ENCODE measurements around the gene POM121L12. TPM values are rescaled to one million over a fixed set of nuclear protein-coding genes. Genes with fewer than 3 reads are reported as not detected.

Gene POM121L12
- total and polyA plus RNA-seq, 2 experiments from 2014 or later = not detected

DNA sequence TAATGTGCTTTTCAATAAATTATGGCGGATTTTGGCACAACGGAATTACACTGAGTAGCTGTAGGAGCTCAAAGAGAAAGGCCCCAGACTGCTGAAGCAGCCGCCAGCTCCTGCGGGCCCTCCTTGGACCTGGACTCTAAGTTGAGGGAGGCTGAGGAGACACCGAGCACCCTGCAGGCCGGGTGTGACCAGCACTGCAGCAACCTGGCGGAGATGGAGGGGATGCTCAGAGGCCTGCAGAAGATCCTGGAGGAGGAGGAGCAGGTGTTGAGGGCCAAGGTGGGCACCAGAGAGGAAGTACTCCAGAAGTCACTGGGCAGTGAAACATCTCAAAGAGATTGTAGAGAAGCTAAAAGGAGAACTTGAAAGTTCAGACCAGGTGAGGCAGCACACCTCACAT lies 33.0 kb upstream of the POM121L12 start:
- no peaks in the 10 kb centered on the region for H3K4me1 ChIP-seq (ENCODE audit: low read depth)
- H3K4me3 ChIP-seq = no peak overlapping the region
- H3K27me3 ChIP-seq = no peaks in the 10 kb centered on the region
- no peaks in the 10 kb centered on the region for H3K36me3 ChIP-seq
- H3K27ac ChIP-seq = no peak overlapping the region
- DNase-seq (ENCODE audit: low read depth in 1 of 2, low spot score in 1 of 2) = no peak
- no peaks in the 10 kb centered on the region for H3K9me3 ChIP-seq (ENCODE audit: low read depth)
- TF ChIP-seq, protein P1, sequence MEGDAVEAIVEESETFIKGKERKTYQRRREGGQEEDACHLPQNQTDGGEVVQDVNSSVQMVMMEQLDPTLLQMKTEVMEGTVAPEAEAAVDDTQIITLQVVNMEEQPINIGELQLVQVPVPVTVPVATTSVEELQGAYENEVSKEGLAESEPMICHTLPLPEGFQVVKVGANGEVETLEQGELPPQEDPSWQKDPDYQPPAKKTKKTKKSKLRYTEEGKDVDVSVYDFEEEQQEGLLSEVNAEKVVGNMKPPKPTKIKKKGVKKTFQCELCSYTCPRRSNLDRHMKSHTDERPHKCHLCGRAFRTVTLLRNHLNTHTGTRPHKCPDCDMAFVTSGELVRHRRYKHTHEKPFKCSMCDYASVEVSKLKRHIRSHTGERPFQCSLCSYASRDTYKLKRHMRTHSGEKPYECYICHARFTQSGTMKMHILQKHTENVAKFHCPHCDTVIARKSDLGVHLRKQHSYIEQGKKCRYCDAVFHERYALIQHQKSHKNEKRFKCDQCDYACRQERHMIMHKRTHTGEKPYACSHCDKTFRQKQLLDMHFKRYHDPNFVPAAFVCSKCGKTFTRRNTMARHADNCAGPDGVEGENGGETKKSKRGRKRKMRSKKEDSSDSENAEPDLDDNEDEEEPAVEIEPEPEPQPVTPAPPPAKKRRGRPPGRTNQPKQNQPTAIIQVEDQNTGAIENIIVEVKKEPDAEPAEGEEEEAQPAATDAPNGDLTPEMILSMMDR (IDR thresholded peaks at IDR 0.05; ENCODE audit: low read depth, low read length) = no peak

DNA sequence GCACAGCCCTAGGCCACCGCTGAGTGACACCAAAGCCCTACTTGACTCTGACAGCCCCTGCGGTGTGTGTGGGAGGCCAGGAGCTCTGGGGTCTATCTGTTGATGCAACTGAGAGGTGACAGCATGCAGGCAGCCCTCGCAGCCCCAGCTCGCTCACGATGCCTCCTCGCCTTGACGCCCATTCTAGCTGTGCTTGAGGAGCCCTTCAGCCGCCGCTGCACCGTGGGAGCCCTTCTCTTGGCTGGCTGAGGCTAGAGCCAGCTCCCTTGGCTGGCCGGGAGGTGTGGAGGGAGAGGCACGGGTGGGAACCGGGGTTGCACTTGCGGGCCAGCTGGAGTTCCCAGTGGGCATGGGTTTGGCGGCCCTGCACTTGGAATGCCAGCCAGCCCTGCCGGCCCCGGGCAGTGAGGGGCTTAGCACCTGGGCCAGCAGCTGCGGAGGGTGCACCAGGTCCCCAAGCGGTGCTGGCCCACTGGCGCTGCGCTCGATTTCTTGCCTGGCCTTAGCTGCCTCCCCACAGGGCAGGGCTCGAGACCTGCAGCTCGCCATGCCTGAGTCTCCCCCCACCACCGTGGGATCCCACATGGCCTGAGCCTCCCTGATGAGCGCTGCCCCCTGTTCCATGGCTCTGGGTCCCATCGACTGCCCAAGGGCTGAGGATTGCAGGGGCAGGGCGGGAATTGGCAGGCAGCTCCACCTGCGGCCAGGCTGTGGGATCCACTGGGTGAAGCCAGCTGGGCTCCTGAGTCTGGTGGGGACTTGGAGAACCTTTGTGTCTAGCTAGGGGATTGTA lies 31.6 kb upstream of the POM121L12 start:
- H3K9me3 ChIP-seq (ENCODE audit: low read depth) = no peaks in the 10 kb centered on the region
- no peak overlapping the region for H3K4me3 ChIP-seq
- TF ChIP-seq, protein P1 (IDR thresholded peaks at IDR 0.05; ENCODE audit: low read depth, low read length) = no peak
- no peaks in the 10 kb centered on the region for H3K27me3 ChIP-seq
- DNase-seq (ENCODE audit: low read depth in 1 of 2, low spot score in 1 of 2) = no peak
- no peak overlapping the region for H3K27ac ChIP-seq
- H3K36me3 ChIP-seq = no peaks in the 10 kb centered on the region
- H3K4me1 ChIP-seq (ENCODE audit: low read depth) = no peaks in the 10 kb centered on the region

DNA sequence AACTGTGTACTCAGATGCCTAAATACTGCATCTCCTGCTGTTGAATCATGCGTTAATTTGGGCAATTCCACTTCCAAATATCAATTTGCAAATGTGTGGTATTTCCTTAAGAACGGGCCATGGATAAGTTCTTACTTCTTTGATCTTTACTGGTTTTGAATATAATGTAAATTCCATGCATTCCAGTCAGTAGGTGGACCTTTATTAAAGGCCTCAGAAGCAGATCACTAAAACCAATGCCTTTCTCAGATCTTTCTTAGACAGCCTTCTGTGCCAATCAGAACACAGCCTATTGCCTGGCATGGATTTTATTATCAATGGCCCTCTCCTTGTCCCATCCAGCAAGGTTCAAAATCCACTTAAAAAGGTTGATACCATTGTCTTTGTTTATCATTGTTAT lies 21.5 kb upstream of the POM121L12 start:
- Histone ChIP-seq H3K4me3 (no peak overlapping the region), H3K9me3 (ENCODE audit: low read depth) (no peaks in the 10 kb centered on the region), H3K27ac (no peak overlapping the region), H3K27me3 (no peaks in the 10 kb centered on the region), H3K36me3 (no peaks in the 10 kb centered on the region), H3K4me1 (ENCODE audit: low read depth) (no peaks in the 10 kb centered on the region)
- TF ChIP-seq, protein P1 (IDR thresholded peaks at IDR 0.05; ENCODE audit: low read depth, low read length) = no peak
- DNase-seq (ENCODE audit: low read depth in 1 of 2, low spot score in 1 of 2) = no peak

DNA sequence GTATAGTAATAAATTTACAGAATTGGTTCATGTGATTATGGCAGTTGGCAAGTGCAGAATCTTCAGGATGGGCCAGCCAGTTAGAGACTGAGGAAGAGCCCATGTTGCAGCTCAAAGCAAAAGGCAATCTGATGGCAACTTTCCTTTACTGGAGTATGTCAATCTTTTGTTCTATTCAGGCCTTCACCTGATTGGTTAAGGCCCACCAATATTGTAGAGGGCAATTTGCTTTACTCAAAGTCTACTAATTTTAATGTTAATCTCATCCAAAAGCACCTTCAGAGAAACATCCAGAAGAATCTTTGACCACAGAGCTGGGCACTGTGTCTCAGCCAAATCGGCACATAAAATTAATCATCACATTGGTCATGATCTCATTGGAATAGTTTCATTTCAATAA lies 20.0 kb upstream of the POM121L12 start:
- no peaks in the 10 kb centered on the region for H3K27me3 ChIP-seq
- H3K4me3 ChIP-seq = no peak overlapping the region
- TF ChIP-seq, protein P1 (IDR thresholded peaks at IDR 0.05; ENCODE audit: low read depth, low read length) = no peak
- H3K27ac ChIP-seq = no peak overlapping the region
- H3K36me3 ChIP-seq = no peaks in the 10 kb centered on the region
- DNase-seq (ENCODE audit: low read depth in 1 of 2, low spot score in 1 of 2) = no peak
- no peaks in the 10 kb centered on the region for H3K9me3 ChIP-seq (ENCODE audit: low read depth)
- H3K4me1 ChIP-seq (ENCODE audit: low read depth) = no peaks in the 10 kb centered on the region

DNA sequence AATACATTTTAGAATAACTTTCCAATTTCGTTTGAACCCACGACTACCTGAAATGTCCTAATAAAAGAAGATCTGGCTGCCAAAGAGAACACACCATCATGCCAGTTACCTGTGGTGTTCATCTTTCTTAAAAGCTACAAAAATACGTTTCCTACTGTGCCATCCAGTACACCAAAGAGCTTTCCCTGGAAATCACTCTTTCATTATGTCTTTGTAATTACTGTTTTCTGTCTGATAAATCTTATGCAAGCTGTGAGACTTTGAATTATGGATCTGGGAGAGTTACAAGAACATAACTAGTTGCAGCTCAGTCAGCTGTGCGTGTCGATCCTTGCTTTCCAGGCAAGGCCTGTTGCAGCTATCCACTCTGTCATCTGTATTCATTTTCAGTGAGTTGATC lies 12.5 kb upstream of the POM121L12 start:
- Histone ChIP-seq H3K27ac (no peak overlapping the region), H3K4me1 (ENCODE audit: low read depth) (no peaks in the 10 kb centered on the region), H3K9me3 (ENCODE audit: low read depth) (no peaks in the 10 kb centered on the region), H3K36me3 (no peaks in the 10 kb centered on the region), H3K27me3 (no peaks in the 10 kb centered on the region), H3K4me3 (no peak overlapping the region)
- no peak for DNase-seq (ENCODE audit: low read depth in 1 of 2, low spot score in 1 of 2)
- TF ChIP-seq, protein P1 (IDR thresholded peaks at IDR 0.05; ENCODE audit: low read depth, low read length) = no peak

Measured in cardiac muscle cell (in vitro differentiated cells and primary cell).